Hepatocyte (in vitro differentiated cells): ENCODE data around the gene MMP1. TPM values are rescaled to one million over a fixed set of nuclear protein-coding genes. Genes with fewer than 3 reads are reported as not detected.

ENCODE experiments used
- DNase-seq: peaks from one replicate; pipeline ENCODE4 v3.0.0-alpha.2; 2016; ENCODE audit warnings: low spot score
- H2AFZ ChIP-seq: fragments of 200-600 bp; sonication (generic); 2 replicates; pipeline ENCODE4 v1.6.0; 2016; ENCODE audit warnings: antibody characterized with exemption, mild to moderate bottlenecking
- H3K27ac ChIP-seq: fragments of 200-600 bp; sonication (generic); 2 replicates; pipeline ENCODE4 v1.5.1; 2016; ENCODE audit warnings: mild to moderate bottlenecking
- H3K27me3 ChIP-seq: fragments of 200-600 bp; sonication (generic); 2 replicates; pipeline ENCODE4 v1.6.1; 2016
- H3K36me3 ChIP-seq: fragments of 200-600 bp; sonication (generic); replicated peaks from 2 replicates; pipeline ENCODE4 v1.5.1; 2016; ENCODE audit warnings: low read depth; ENCODE audit not compliant: insufficient read depth
- H3K4me1 ChIP-seq: fragments of 200-600 bp; sonication (generic); 2 replicates; pipeline ENCODE4 v1.5.1; 2016; ENCODE audit warnings: mild to moderate bottlenecking, moderate library complexity; ENCODE audit not compliant: insufficient read depth
- H3K4me2 ChIP-seq: fragments of 200-600 bp; sonication (generic); 2 replicates; pipeline ENCODE4 v1.6.0; 2016
- H3K4me3 ChIP-seq: fragments of 200-600 bp; sonication (generic); 2 replicates; pipeline ENCODE4 v1.5.1; 2016; ENCODE audit warnings: mild to moderate bottlenecking
- H3K79me2 ChIP-seq: fragments of 200-600 bp; sonication (generic); 2 replicates; pipeline ENCODE4 v1.6.0; 2017; ENCODE audit warnings: mild to moderate bottlenecking
- H3K9me2 ChIP-seq: fragments of 200-600 bp; sonication (generic); replicated peaks from 2 replicates; pipeline ENCODE4 v1.6.0; 2017; ENCODE audit warnings: mild to moderate bottlenecking; ENCODE audit not compliant: insufficient read depth
- H3K9me3 ChIP-seq: fragments of 200-600 bp; sonication (generic); 2 replicates; pipeline ENCODE4 v1.5.1; 2016; ENCODE audit warnings: low read depth, mild to moderate bottlenecking
- H4K20me1 ChIP-seq: fragments of 200-600 bp; sonication (generic); 2 replicates; pipeline ENCODE4 v1.6.0; 2016; ENCODE audit warnings: mild to moderate bottlenecking; ENCODE audit not compliant: insufficient read depth, poor library complexity, severe bottlenecking
- EZH2 ChIP-seq: fragments of 200-600 bp; sonication (generic); IDR thresholded peaks from 2 replicates; pipeline ENCODE4 v1.6.1; 2016; ENCODE audit warnings: antibody characterized with exemption, mild to moderate bottlenecking, borderline replicate concordance
- EZH2phosphoT487 ChIP-seq: fragments of 200-600 bp; sonication (generic); IDR thresholded peaks from one replicate; pipeline ENCODE4 v1.6.1; 2018; ENCODE audit warnings: antibody characterized with exemption, mild to moderate bottlenecking, low read depth, moderate library complexity; ENCODE audit not compliant: unreplicated experiment, severe bottlenecking
- WGBS: methylation state at CpG from one replicate; pipeline ENCODE4 v1.1.6; 2016; ENCODE audit warnings: low lambda C conversion rate; ENCODE audit errors: missing lambda C conversion rate; 5-methylcytosine and 5-hydroxymethylcytosine counted together
- polyA plus RNA-seq: library from polyadenylated mRNA; unstranded; fragments of >200 nt; fragmentation: Nextera tagmentation; extraction: Ambion mirVana; gene quantifications from 2 replicates; pipeline ENCODE4 v1.2.1, GENCODE V29; 2016
- total RNA-seq: library from RNA; depleted of rRNA; stranded (reverse); fragments of >200 nt; gene quantifications from 2 replicates; pipeline ENCODE4 v1.2.3, GENCODE V29; 2014
- TF ChIP-seq, protein P1 (sequence below): fragments of 200-600 bp; sonication (generic); IDR thresholded peaks from 2 replicates; pipeline ENCODE4 v1.5.1; 2016; ENCODE audit warnings: antibody characterized with exemption, mild to moderate bottlenecking; ENCODE audit not compliant: poor library complexity

The MMP1 gene
- total and polyA plus RNA-seq, 2 experiments from 2014 or later = 10.1 to 24.6 TPM

DNA sequence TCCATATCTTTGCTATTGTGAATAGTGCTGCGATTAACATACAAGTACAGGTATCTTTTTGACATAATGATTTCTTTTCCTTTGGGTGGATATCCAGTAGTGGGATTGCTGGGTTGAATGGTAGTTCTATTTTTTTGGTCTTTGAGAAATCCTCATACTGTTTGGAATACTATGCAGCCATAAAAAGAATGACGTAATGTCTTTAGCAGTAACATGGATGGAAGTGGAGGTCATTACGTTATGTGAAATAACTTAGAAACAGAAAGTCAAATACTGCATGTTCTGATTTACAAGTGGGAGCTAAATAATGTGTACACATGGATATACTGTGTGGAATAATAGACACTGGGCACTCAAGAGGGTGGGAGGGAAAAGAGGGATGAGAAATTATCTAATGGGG, 13.6 kb downstream of the MMP1 start:
- Histone ChIP-seq H3K9me2 (no peaks in the 10 kb centered on the region), H3K27me3 (no peaks in the 10 kb centered on the region), H3K4me2 (no peak overlapping the region), H3K36me3 (no peaks in the 10 kb centered on the region), H3K4me3 (no peak overlapping the region), H4K20me1 (no peaks in the 10 kb centered on the region), H3K4me1 (no peaks in the 10 kb centered on the region), H3K27ac (no peak overlapping the region), H2AFZ (no peak overlapping the region), H3K79me2 (no peaks in the 10 kb centered on the region), H3K9me3 (no peaks in the 10 kb centered on the region)
- DNase-seq = no peak
- WGBS = 91% methylated on average over 3 of the region's 3 CpGs
- TF ChIP-seq EZH2phosphoT487 (no peak), EZH2 (no peak)
- TF ChIP-seq, protein P1, sequence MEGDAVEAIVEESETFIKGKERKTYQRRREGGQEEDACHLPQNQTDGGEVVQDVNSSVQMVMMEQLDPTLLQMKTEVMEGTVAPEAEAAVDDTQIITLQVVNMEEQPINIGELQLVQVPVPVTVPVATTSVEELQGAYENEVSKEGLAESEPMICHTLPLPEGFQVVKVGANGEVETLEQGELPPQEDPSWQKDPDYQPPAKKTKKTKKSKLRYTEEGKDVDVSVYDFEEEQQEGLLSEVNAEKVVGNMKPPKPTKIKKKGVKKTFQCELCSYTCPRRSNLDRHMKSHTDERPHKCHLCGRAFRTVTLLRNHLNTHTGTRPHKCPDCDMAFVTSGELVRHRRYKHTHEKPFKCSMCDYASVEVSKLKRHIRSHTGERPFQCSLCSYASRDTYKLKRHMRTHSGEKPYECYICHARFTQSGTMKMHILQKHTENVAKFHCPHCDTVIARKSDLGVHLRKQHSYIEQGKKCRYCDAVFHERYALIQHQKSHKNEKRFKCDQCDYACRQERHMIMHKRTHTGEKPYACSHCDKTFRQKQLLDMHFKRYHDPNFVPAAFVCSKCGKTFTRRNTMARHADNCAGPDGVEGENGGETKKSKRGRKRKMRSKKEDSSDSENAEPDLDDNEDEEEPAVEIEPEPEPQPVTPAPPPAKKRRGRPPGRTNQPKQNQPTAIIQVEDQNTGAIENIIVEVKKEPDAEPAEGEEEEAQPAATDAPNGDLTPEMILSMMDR = no peak

DNA sequence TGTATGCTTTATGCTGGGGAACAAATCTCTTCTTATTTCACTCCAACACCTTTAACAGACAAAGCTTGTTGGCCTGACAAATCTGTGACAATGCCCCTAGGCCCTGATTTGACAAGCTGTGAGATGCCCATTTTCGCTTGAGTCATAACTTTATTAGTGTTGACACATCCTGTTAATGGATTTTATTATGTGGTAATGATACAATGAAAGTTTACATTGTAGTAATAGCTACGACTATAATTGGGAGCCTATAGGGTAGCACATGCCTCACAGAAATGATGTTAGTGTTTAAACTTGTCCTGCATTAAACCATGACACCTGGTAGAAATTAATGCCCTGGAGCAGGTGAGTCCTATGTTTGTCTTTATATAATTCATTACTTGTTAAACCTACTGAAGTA, 14.2 kb downstream of the MMP1 start:
- Histone ChIP-seq H3K79me2 (no peaks in the 10 kb centered on the region), H3K4me1 (no peaks in the 10 kb centered on the region), H3K27me3 (no peaks in the 10 kb centered on the region), H3K27ac (no peak overlapping the region), H3K9me2 (no peaks in the 10 kb centered on the region), H3K36me3 (no peaks in the 10 kb centered on the region), H3K4me3 (no peak overlapping the region), H2AFZ (no peak overlapping the region), H3K9me3 (no peaks in the 10 kb centered on the region), H3K4me2 (no peak overlapping the region), H4K20me1 (no peaks in the 10 kb centered on the region)
- TF ChIP-seq EZH2phosphoT487 (no peak), EZH2 (no peak)
- TF ChIP-seq, protein P1 = no peak
- no peak for DNase-seq
- WGBS = 55% methylated on average over 2 of the region's 2 CpGs

DNA sequence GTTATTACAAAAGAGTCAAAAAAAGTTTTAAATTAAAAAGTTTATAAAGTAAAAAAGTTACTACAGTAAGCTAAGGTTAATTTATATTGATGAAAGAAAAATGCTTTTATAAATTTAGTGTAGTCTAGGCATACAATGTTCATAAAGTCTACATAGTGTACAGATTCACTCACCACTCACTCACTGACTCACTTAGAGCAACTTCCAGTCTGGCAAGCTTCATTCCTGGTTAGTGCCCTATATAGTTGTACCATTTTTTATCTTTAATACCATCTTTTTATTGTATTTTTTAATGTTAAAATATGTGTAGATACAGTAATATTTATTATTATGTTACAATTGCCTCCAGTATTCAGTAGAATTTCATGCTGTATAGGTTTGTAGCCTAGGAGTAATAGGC, 14.9 kb downstream of the MMP1 start:
- Histone ChIP-seq H3K9me2 (no peaks in the 10 kb centered on the region), H3K9me3 (no peaks in the 10 kb centered on the region), H3K4me2 (no peak overlapping the region), H3K36me3 (no peaks in the 10 kb centered on the region), H3K4me1 (no peaks in the 10 kb centered on the region), H3K4me3 (no peak overlapping the region), H2AFZ (no peak overlapping the region), H3K79me2 (no peaks in the 10 kb centered on the region), H3K27ac (no peak overlapping the region), H3K27me3 (no peaks in the 10 kb centered on the region), H4K20me1 (no peaks in the 10 kb centered on the region)
- TF ChIP-seq EZH2phosphoT487 (no peak), EZH2 (no peak)
- TF ChIP-seq, protein P1 = no peak
- DNase-seq = no peak

DNA sequence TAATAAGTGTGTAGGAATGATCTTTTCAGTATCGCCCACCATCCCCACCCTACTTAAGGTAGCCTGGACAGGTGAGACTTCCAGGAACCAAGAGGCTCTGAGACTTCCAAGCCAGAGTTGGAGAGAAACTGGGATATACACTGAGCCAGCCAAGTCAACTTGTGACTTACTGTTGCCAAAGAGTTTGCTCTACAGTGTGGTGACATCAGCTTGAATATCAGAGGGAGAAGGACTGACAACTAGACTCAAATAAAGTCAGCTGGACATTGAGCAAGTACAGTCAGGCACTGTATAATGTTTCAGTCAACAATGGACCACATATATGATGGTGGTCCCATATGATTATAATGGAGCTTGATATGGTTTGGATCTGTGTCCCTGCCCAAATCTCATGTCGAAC, 16.3 kb downstream of the MMP1 start:
- Histone ChIP-seq H3K4me3 (no peak overlapping the region), H3K36me3 (no peaks in the 10 kb centered on the region), H2AFZ (no peak overlapping the region), H3K27me3 (no peaks in the 10 kb centered on the region), H3K9me3 (no peaks in the 10 kb centered on the region), H3K4me2 (no peak overlapping the region), H3K27ac (no peak overlapping the region), H4K20me1 (no peaks in the 10 kb centered on the region), H3K79me2 (no peaks in the 10 kb centered on the region), H3K9me2 (no peaks in the 10 kb centered on the region), H3K4me1 (no peaks in the 10 kb centered on the region)
- no peak for TF ChIP-seq EZH2
- TF ChIP-seq, protein P1 = no peak
- 96% methylated on average over 2 of the region's 2 CpGs for WGBS
- no peak for DNase-seq
